ENCODE measurements around the gene PDSS2.

GRCh38 chr6:107334026-107334425 is 125.3 kb downstream of the PDSS2 start:
- TF ChIP-seq POLR2A (IDR thresholded peaks at IDR 0.05; ENCODE audit: low read length) = no peak
- TF ChIP-seq GATA1 (IDR thresholded peaks at IDR 0.05; ENCODE audit: low read depth, low read length) = no peak
